Stomach smooth muscle (tissue), 2 donors: ENCODE measurements around the gene IGSF21.

Source experiments
- H3K27ac ChIP-seq: one replicate; pipeline ENCODE4 v1.7.0; 2013; ENCODE audit warnings: mild to moderate bottlenecking, low read length, inconsistent platforms
- H3K27me3 ChIP-seq, 2 donors: one replicate each; pipeline ENCODE4 v1.7.0; 2013; ENCODE audit warnings: low read length in 2 of 2; ENCODE audit not compliant: insufficient read depth in 2 of 2, control insufficient read depth in 1 of 2
- H3K36me3 ChIP-seq, 2 donors: one replicate each; pipeline ENCODE4 v1.7.0; 2013; ENCODE audit warnings: low read length in 2 of 2; ENCODE audit not compliant: control insufficient read depth in 2 of 2, insufficient read depth in 2 of 2
- H3K4me1 ChIP-seq: one replicate; pipeline ENCODE4 v1.7.0; 2013; ENCODE audit warnings: low read length; ENCODE audit not compliant: control insufficient read depth, insufficient read depth
- H3K4me3 ChIP-seq, 2 donors: one replicate each; pipeline ENCODE4 v1.7.0; 2013; ENCODE audit warnings: low read length in 2 of 2
- H3K9ac ChIP-seq, 2 donors: one replicate each; pipeline ENCODE4 v1.7.0; 2013; ENCODE audit warnings: low read length in 2 of 2, mild to moderate bottlenecking in 1 of 2
- H3K9me3 ChIP-seq, 2 donors: one replicate each; pipeline ENCODE4 v1.7.0; 2013; ENCODE audit warnings: low read length in 2 of 2; ENCODE audit not compliant: control insufficient read depth in 2 of 2
- donor health status: healthy.
- donor health status: Pancreatic carcinoma.

IGSF21 gene

DNA sequence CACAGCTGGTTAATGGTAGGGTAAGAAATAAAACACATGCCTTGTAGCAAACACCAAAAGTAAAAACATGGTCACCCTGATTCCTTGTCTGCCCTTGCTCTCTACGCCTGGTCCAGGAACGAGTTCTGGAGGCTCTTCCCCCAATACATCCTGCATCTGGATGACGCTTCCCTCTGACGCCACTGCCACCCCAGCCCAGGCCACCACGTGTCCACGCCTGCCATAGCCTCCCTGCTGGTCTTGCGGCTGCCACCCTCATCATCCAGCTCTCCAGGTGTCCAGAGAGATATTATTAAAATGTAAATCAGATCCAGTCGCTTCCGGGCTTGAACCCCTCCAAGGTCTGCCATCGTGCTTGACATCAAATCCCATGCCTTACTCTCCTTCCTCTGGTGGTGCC lies 39.3 kb downstream of the IGSF21 start:
- no peaks in the 10 kb centered on the region for H3K9me3 ChIP-seq
- peaks cover 0 to 6% of the 10 kb centered on the region in 2 donors for H3K27me3 ChIP-seq
- H3K27ac ChIP-seq = no peak overlapping the region
- no peak overlapping the region for H3K9ac ChIP-seq
- no peak overlapping the region for H3K4me3 ChIP-seq
- H3K4me1 ChIP-seq = no peaks in the 10 kb centered on the region
- no peaks in the 10 kb centered on the region for H3K36me3 ChIP-seq

DNA sequence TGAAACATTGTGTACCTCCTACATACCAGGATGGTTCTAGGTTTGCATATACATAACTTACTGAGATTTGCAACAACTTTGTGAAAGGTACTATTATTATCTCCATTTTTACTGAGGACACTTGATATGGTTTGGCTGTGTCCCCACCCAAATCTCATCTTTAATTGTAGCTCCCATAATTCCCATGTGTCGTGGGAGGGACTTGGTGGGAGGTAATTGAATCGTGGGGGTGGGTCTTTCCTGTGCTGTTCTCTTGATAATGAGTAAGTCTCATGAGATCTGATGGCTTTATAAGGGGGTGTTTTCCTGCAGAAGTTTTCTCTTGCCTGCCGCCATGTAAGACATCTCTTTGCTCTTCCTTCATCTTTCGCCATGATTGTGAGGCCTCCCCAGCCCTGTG lies 40.1 kb downstream of the IGSF21 start:
- Histone ChIP-seq H3K27ac (no peak overlapping the region), H3K9ac (no peak overlapping the region), H3K36me3 (no peaks in the 10 kb centered on the region), H3K27me3 (peaks cover 0 to 8% of the 10 kb centered on the region in 2 donors), H3K4me1 (no peaks in the 10 kb centered on the region), H3K9me3 (no peaks in the 10 kb centered on the region), H3K4me3 (no peak overlapping the region)

DNA sequence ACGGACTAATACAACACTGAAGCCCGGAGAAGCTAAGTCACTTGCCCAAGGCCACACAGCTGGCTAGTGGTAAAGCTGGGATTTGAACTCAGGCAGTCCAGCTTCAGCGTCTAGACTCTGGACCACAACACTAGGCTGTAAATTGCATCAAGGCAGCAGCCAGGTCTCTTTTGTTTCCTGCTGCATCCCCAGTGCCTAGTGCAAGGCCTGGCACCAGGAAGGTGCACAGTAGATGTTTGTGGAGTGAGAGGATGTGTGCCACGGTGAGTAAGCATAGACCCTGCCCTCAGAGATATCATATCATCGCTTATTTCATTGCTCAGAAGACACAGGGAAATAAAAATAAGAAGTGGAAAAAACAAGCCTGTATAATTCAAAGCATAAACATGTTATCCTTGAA lies 40.9 kb downstream of the IGSF21 start:
- Histone ChIP-seq H3K36me3 (no peaks in the 10 kb centered on the region), H3K4me1 (no peaks in the 10 kb centered on the region), H3K27ac (no peak overlapping the region), H3K27me3 (peaks cover 0 to 8% of the 10 kb centered on the region in 2 donors), H3K4me3 (no peak overlapping the region), H3K9ac (no peak overlapping the region), H3K9me3 (no peaks in the 10 kb centered on the region)

DNA sequence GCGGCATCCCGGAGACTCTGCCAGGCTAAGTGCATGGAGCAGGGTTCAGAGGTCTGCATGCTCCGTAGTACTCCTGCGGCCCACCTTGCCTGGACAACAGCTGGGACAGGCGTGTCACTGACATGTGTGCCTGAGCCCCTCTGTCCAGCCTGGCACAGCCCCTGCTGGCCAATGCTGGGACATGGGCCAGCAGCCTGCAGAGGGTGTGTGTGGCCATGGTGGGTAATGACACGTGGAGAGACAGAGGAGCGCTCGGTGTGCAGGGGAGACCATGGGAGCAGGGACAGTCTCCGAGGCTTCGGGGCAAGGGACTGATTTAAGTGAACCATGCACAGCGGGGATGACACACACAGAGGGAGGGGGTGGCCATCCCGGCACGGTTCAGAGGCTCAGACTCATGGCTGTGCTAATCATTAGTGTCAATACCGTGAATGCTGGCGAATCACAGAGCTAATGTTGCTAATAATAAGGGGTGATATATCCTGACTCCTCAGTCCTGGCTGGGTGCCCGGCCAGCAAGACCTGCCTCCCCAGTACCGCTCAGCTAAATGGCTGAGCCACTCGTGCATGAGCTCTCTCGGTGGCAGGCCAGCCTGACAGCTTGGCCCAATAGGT lies 41.5 kb downstream of the IGSF21 start:
- no peak overlapping the region for H3K9ac ChIP-seq
- no peaks in the 10 kb centered on the region for H3K4me1 ChIP-seq
- H3K9me3 ChIP-seq = no peaks in the 10 kb centered on the region
- no peaks in the 10 kb centered on the region for H3K36me3 ChIP-seq
- peaks cover 0 to 7% of the 10 kb centered on the region in 2 donors for H3K27me3 ChIP-seq
- no peak overlapping the region for H3K4me3 ChIP-seq
- no peak overlapping the region for H3K27ac ChIP-seq

DNA sequence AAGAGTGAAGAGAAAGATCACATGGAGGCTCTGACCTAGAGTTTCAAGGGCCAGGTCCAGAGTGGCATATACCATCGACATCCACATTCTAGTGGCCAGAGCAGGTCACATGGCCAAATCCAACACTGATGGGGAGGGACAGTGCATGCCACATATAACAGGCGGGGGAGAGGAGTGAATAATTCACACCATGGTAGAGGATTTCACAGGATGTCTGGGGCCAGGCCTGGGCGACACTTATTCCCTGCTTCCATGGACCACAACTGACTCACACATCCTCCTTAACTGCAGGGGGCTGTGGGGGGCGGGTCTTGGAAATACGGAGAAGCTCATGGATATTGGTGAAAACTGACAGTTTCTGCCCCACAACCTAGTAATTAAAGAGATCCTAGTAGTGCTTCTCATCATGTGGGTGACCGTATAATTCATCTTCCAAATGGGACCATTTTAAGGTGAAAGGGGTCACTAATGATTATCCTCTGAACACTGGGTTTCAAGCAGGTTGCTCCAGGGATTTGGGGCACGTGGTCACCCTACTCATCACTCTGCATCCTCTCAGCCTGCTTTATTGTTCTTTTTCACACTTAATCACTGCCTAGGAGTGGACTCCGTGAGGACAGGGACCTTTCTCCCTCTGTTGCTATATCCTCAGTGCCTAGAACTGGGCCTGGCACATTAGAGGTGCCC lies 44.0 kb downstream of the IGSF21 start:
- no peaks in the 10 kb centered on the region for H3K36me3 ChIP-seq
- no peaks in the 10 kb centered on the region for H3K9me3 ChIP-seq
- peaks cover 0 to 2% of the 10 kb centered on the region in 2 donors for H3K27me3 ChIP-seq
- H3K9ac ChIP-seq = no peak overlapping the region
- no peak overlapping the region for H3K27ac ChIP-seq
- no peaks in the 10 kb centered on the region for H3K4me1 ChIP-seq
- no peak overlapping the region for H3K4me3 ChIP-seq

DNA sequence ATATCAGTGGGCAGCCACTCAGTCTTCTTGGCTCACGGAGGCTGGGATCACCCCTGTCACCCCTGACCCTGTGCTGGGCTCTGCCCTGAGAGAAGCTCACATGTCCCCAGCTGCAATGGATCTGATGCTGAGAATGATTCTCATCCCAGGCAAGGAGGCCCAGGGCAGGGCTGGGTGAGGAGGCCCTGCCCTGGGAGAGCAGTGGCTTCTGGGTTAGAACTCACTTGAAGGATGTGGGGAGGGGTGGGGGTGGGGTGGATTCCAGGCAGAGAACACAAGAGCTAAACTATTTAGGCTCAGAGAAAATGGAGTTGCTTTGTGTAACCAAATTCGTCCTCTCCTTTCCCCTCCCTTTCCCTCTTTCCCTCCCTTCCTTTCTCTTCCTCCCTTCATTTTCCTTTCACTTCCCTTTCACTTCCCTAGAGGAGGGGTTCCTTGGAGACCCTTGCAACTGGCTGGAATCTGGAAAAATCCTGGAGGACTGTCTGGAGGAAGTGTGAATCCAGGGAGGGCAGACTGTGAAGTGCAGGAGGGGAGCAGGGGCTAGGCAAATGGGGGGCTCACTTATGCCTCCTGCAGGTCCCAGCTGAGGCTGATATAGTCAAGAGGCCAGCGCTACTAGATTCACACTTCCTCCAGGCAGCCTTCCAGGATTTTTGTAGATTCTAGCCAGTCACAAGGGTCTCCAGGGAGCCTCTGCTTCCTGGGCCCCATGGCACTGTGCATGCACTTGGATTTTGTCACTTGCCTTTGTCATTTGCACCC lies 47.0 kb downstream of the IGSF21 start:
- H3K9me3 ChIP-seq = no peaks in the 10 kb centered on the region
- H3K4me1 ChIP-seq = no peaks in the 10 kb centered on the region
- H3K27me3 ChIP-seq = peaks cover 5 to 12% of the 10 kb centered on the region in 2 donors
- no peak overlapping the region for H3K27ac ChIP-seq
- H3K4me3 ChIP-seq = no peak overlapping the region
- no peak overlapping the region for H3K9ac ChIP-seq
- H3K36me3 ChIP-seq = no peaks in the 10 kb centered on the region

DNA sequence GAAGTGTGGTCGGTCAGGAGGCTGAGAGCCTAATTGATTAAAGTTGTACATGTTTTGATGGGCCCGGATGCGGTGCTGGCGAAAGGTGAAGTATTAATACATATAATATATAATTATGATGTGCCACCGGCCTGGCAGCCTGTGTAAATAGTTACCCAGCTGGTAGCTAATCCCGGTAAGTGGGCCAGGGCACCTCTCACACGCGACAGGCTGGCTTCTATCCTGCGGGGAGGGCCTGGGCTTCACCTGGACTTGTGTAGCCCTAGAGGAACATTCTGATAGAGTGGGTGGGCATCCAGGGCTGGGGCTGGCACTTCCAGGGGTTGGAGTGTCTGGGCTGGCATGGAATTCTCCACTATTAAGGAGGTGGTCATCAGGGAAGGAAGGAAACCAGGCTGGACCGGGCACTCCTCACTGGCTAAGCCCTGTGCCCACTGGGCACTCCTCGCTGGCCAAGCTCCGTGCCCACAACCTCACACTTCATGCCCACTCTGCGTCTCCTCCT lies 48.3 kb downstream of the IGSF21 start:
- Histone ChIP-seq H3K36me3 (no peaks in the 10 kb centered on the region), H3K9ac (no peak overlapping the region), H3K4me3 (no peak overlapping the region), H3K27ac (no peak overlapping the region), H3K9me3 (no peaks in the 10 kb centered on the region), H3K4me1 (no peaks in the 10 kb centered on the region), H3K27me3 (peaks cover 5 to 12% of the 10 kb centered on the region in 2 donors)

DNA sequence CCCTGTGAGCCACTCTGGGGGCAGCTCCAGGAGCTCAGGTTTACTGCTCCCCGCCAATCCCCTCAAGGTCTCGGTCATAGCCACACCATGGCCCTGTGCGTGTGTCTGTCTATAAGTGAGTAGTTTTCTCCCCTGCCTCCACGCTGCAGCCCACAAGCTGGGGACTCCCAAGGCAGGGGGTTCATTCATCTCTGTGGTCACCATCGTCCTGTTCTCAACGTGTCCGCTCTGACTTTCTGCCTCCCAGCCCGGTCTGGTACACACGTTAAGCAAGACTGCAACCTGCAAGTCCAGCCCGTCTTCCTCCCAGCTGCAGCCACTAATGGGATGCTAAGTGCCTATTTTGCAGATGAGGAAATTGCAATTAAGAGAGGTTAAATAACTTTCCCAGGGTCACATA lies 49.8 kb downstream of the IGSF21 start:
- Histone ChIP-seq H3K27me3 (peaks cover 5 to 9% of the 10 kb centered on the region in 2 donors), H3K36me3 (no peaks in the 10 kb centered on the region), H3K27ac (no peak overlapping the region)

DNA sequence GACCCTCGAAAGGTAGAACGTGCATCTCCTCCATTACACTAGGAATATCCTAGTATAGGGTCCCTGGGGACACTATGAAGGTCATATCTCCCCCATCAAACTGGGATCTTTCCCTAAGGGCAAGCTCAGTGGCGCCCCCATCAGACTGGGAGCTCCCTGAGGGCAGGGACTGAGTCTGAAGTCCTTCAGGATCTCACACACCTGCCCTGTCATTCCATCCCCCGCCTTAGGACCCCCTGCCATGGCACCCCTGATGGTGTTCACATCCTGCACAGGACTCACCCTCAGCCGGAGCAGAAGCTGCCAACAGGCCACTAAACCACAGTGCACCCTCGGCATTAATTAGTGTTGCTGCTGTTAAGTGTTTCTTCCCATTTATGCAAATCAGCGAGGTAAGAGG lies 50.4 kb downstream of the IGSF21 start:
- Histone ChIP-seq H3K9me3 (no peaks in the 10 kb centered on the region), H3K4me1 (no peaks in the 10 kb centered on the region), H3K27ac (no peak overlapping the region), H3K36me3 (no peaks in the 10 kb centered on the region), H3K27me3 (peaks cover 5 to 9% of the 10 kb centered on the region in 2 donors), H3K9ac (no peak overlapping the region), H3K4me3 (no peak overlapping the region)

More for the DNA sequence above, 49.8 kb downstream of the IGSF21 start:
- Histone ChIP-seq H3K4me1 (no peaks in the 10 kb centered on the region), H3K9ac (no peak overlapping the region), H3K9me3 (no peaks in the 10 kb centered on the region), H3K4me3 (no peak overlapping the region)

DNA sequence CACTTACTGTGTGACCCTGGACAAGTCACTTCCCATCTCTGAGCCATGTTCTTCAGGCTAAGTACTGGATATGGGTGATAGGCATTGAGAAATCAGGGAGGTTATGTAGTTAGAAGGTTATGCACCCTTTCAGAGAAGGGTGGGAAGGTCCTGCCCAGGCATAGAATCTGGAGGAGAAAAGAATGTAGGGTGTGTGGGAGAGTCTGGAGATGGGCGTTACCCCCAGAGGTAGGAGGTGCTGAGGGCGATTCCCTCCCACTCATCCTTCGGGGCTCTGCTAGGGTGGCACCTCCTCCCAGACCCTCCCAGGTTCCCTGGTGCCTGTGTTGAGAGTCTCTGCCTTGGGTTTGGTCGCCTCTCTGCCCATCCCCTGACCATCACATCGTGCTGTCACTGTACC lies 51.1 kb downstream of the IGSF21 start:
- Histone ChIP-seq H3K9me3 (no peaks in the 10 kb centered on the region), H3K27ac (no peak overlapping the region), H3K9ac (no peak overlapping the region), H3K27me3 (peaks cover 5 to 9% of the 10 kb centered on the region in 2 donors), H3K36me3 (no peaks in the 10 kb centered on the region), H3K4me3 (no peak overlapping the region), H3K4me1 (no peaks in the 10 kb centered on the region)
